ENCODE data around the gene LARGE2. TPM values are rescaled to one million over a fixed set of nuclear protein-coding genes. Genes with fewer than 3 reads are reported as not detected.
"Not testable (repeated sequence)": the region's sequence is repeated elsewhere in the genome, so short reads cannot be mapped to it uniquely, and the experiment has no call there.

LARGE2 gene
- total RNA-seq, 1 experiment from 2014 or later = 67.6 TPM

DNA sequence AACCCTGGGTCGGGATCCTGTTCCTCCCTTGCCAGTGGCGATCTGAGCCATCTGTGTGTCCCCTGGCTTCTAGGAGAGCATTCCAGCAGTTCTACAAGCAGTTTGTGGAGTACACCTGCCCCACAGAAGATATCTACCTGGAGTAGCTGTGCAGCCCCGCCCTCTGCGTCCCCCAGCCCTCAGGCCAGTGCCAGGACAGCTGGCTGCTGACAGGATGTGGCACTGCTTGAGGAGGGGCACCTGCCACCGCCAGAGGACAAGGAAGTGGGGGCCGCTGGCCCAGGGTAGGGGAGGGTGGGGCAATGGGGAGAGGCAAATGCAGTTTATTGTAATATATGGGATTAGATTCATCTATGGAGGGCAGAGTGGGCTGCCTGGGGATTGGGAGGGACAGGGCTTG is 16.9 kb upstream of the LARGE2 start:
- H3K27me3 ChIP-seq (ENCODE audit: insufficient read depth, low read length); H3K79me2 ChIP-seq (ENCODE audit: insufficient read depth, low read length); H3K4me3 ChIP-seq (replicated peaks in 1 of 2; ENCODE audit: low read depth in 1 of 2, low read length in 2 of 2); H3K4me1 ChIP-seq (ENCODE audit: control insufficient read depth in 1 of 2, insufficient read depth in 2 of 2, low read length in 2 of 2); H4K20me1 ChIP-seq (ENCODE audit: insufficient read depth); ATAC-seq; H3K36me3 ChIP-seq (ENCODE audit: control insufficient read depth in 1 of 2, insufficient read depth in 2 of 2, low read length in 2 of 2); BruUV-seq (replicated peaks); CTCF ChIA-PET; H3K9ac ChIP-seq (ENCODE audit: low read length); H3K27ac ChIP-seq (ENCODE audit: low read depth, low read length); H2AFZ ChIP-seq (ENCODE audit: low read depth, low read length, poor library complexity, severe bottlenecking); H3K9me2 ChIP-seq (ENCODE audit: insufficient read depth); RAD21 ChIA-PET (ENCODE audit: low non-redundant PET in 1 of 2, low total read pairs in 2 of 2, uncharacterized antibody in 2 of 2, unreplicated experiment in 2 of 2); intact Hi-C loops (cut with micrococcal nuclease); H3K4me2 ChIP-seq (ENCODE audit: low read length); H3K9me3 ChIP-seq (ENCODE audit: control insufficient read depth in 1 of 2, insufficient read depth in 1 of 2, low read depth in 1 of 2, low read length in 2 of 2); DNase-seq (ENCODE audit: low read depth, low spot score): not testable (repeated sequence)
- POLR2A ChIA-PET = interaction anchor here (1.2 kb wide), 1 partner anchor 13 kb away, joined by 3 read pairs; no protein-coding TSS in a partner anchor

DNA sequence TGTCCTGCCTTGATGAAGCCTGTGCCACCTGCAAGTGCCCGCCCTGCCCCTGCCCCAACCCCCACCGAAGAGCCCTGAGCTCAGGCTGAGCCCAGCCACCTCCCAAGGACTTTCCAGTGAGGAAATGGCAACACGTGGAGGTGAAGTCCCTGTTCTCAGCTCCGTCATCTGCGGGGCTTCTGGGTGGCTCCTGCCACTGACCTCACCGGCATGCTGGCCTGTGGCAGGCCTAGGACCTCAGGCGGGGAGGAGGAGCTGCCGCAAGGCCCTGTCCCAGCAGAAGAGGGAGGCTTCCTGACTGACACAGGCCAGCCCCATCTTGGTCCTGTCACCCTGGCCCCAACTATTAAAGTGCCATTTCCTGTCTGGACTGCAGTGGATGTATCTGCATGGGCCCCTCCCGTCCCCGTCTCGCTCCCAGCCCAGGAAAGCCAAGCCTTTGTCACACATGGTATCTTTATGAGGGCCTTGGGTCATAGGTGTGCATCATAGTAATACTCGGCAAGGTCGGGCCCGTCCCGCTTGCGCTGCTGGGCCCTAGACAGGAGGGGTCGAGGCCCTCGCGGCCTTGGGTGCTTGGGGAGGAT is 16.3 kb upstream of the LARGE2 start:
- ATAC-seq (peak; percentile 23; the same call in 1 of the 2 replicates), DNase-seq (ENCODE audit: low read depth, low spot score) (no peak)
- H3K36me3 ChIP-seq (ENCODE audit: control insufficient read depth in 1 of 2, insufficient read depth in 2 of 2, low read length in 2 of 2) = no peaks in the 10 kb centered on the region; a peak in 1 of 4 replicates
- H3K4me3 ChIP-seq (replicated peaks in 1 of 2; ENCODE audit: low read depth in 1 of 2, low read length in 2 of 2) = no peak overlapping the region
- no peak overlapping the region for H3K4me2 ChIP-seq (ENCODE audit: low read length)
- RAD21 ChIA-PET (ENCODE audit: low non-redundant PET in 1 of 2, low total read pairs in 2 of 2, uncharacterized antibody in 2 of 2, unreplicated experiment in 2 of 2) = no interaction called here
- BruUV-seq (replicated peaks) = no TSS peak
- no peaks in the 10 kb centered on the region for H3K27me3 ChIP-seq (ENCODE audit: insufficient read depth, low read length)
- no peak overlapping the region for H3K27ac ChIP-seq (ENCODE audit: low read depth, low read length)
- H3K4me1 ChIP-seq (ENCODE audit: control insufficient read depth in 1 of 2, insufficient read depth in 2 of 2, low read length in 2 of 2) = no peaks in the 10 kb centered on the region
- TF ChIP-seq SP1 (IDR thresholded peaks at IDR 0.05; ENCODE audit: low read depth) = no peak
- CTCF ChIA-PET = no interaction called here
- no peak overlapping the region for H3K9ac ChIP-seq (ENCODE audit: low read length)
- no peaks in the 10 kb centered on the region for H3K79me2 ChIP-seq (ENCODE audit: insufficient read depth, low read length)
- no peaks in the 10 kb centered on the region for H3K9me2 ChIP-seq (ENCODE audit: insufficient read depth)
- H3K9me3 ChIP-seq (ENCODE audit: control insufficient read depth in 1 of 2, insufficient read depth in 1 of 2, low read depth in 1 of 2, low read length in 2 of 2) = no peaks in the 10 kb centered on the region
- intact Hi-C loops (cut with micrococcal nuclease) = no loop called here
- no peaks in the 10 kb centered on the region for H4K20me1 ChIP-seq (ENCODE audit: insufficient read depth)
- POLR2A ChIA-PET = interaction anchor here (1.2 kb wide), 1 partner anchor 12 kb away, joined by 3 read pairs; no protein-coding TSS in a partner anchor
- H2AFZ ChIP-seq (ENCODE audit: low read depth, low read length, poor library complexity, severe bottlenecking) = no peak overlapping the region

Measured in HCT116 (cell line).